ENCODE results near the gene LHX5. TPM values are rescaled to one million over a fixed set of nuclear protein-coding genes. Genes with fewer than 3 reads are reported as not detected.

The LHX5 gene
- total and polyA plus RNA-seq, 4 donors, result not detected

GRCh38 chr12:113414519-113415038, 57.1 kb downstream of the LHX5 start:
- DNase-seq (no peak), ATAC-seq (ENCODE audit: insufficient read depth, low FRiP score) (no peak)
- WGBS, 2 donors, result 80 to 89% methylated on average over 9 of the region's 9 CpGs
- Histone ChIP-seq H3K4me1 (ENCODE audit: control insufficient read depth in 5 of 5, insufficient read depth in 5 of 5, low read length in 5 of 5) (no peaks in the 10 kb centered on the region), H3K4me3 (no peak overlapping the region), H3K36me3 (ENCODE audit: control insufficient read depth in 4 of 4, insufficient read depth in 4 of 4, low read length in 4 of 4) (no peaks in the 10 kb centered on the region), H3K27ac (ENCODE audit: low read depth in 1 of 2, low read length in 1 of 2) (no peak overlapping the region), H3K27me3 (ENCODE audit: control insufficient read depth in 3 of 3, insufficient read depth in 3 of 3, low read length in 2 of 3) (peaks cover 0 to 5% (median 2%) of the 10 kb centered on the region in 3 donors), H3K9ac (ENCODE audit: insufficient read depth in 1 of 2, low read length in 2 of 2) (no peak overlapping the region), H3K9me3 (ENCODE audit: control insufficient read depth in 4 of 4, insufficient read depth in 3 of 4, low read length in 3 of 4) (no peaks in the 10 kb centered on the region)
- TF ChIP-seq CTCF (IDR thresholded peaks at IDR 0.05; ENCODE audit: control extremely low read depth, extremely low read depth), result no peak

GRCh38 chr12:113413488-113413939, 58.2 kb downstream of the LHX5 start:
- Histone ChIP-seq H3K36me3 (ENCODE audit: control insufficient read depth in 4 of 4, insufficient read depth in 4 of 4, low read length in 4 of 4) (no peaks in the 10 kb centered on the region), H3K9me3 (ENCODE audit: control insufficient read depth in 4 of 4, insufficient read depth in 3 of 4, low read length in 3 of 4) (no peaks in the 10 kb centered on the region), H3K9ac (ENCODE audit: insufficient read depth in 1 of 2, low read length in 2 of 2) (no peak overlapping the region), H3K4me1 (ENCODE audit: control insufficient read depth in 5 of 5, insufficient read depth in 5 of 5, low read length in 5 of 5) (no peaks in the 10 kb centered on the region), H3K27ac (ENCODE audit: low read depth in 1 of 2, low read length in 1 of 2) (no peak overlapping the region), H3K27me3 (ENCODE audit: control insufficient read depth in 3 of 3, insufficient read depth in 3 of 3, low read length in 2 of 3) (peaks cover 0 to 7% (median 2%) of the 10 kb centered on the region in 3 donors), H3K4me3 (no peak overlapping the region)
- WGBS, 2 donors, result 54 to 65% methylated on average over 11 of the region's 11 CpGs
- no peak for ATAC-seq (ENCODE audit: insufficient read depth, low FRiP score)
- DNase-seq, result no peak
- TF ChIP-seq CTCF (IDR thresholded peaks at IDR 0.05; ENCODE audit: control extremely low read depth, extremely low read depth), result no peak

Other genes with a start within 250 kb of the LHX5 start
- 10 to 100 TPM; 21.8 to 44.8 TPM for gene SLC8B1, start 136.8 kb downstream of the LHX5 start, total RNA-seq
- gene SLC8B1, start 136.8 kb downstream of the LHX5 start, polyA plus RNA-seq, result 10 to 100 TPM; 27.5 to 36.7 TPM
- 10 to 100 TPM; 16.7 to 48.9 TPM for gene PLBD2, start 113.3 kb downstream of the LHX5 start, total RNA-seq
- 10 to 100 TPM; 16.4 to 26.5 TPM for gene PLBD2, start 113.3 kb downstream of the LHX5 start, polyA plus RNA-seq
- 1 to 10 TPM in 1 of 2 donors, under 1 TPM in 1; 0.20 to 1.5 TPM for gene SDS, start 68.0 kb downstream of the LHX5 start, total RNA-seq
- 1 to 10 TPM; 2.7 to 8.4 TPM for gene SDS, start 68.0 kb downstream of the LHX5 start, polyA plus RNA-seq
- 10 to 100 TPM in 1 of 2 donors, 1 to 10 TPM in 1; 3.0 to 15.5 TPM for gene SDSL, start 49.5 kb downstream of the LHX5 start, total RNA-seq
- 10 to 100 TPM; 10.6 to 25.8 TPM for gene SDSL, start 49.5 kb downstream of the LHX5 start, polyA plus RNA-seq